GM23338 (cell line): ENCODE measurements around the gene FMO3. TPM values are rescaled to one million over a fixed set of nuclear protein-coding genes. Genes with fewer than 3 reads are reported as not detected.

Experiments
- ATAC-seq: fragments of 200-7000 bp; cut with Tn5 transposase; 3 replicates; pipeline ENCODE4 v1.9.1; 2020
- DNase-seq: peaks from one replicate; pipeline ENCODE4 v3.0.0-alpha.2; 2015; ENCODE audit warnings: low spot score
- H2AFZ ChIP-seq: fragments of 200-600 bp; sonication (generic); 2 replicates; pipeline ENCODE4 v1.8.0; 2016; ENCODE audit warnings: antibody characterized with exemption, mild to moderate bottlenecking, moderate library complexity
- H3F3A ChIP-seq: fragments of 200-600 bp; sonication (generic); replicated peaks from 2 replicates; pipeline ENCODE4 v1.8.0; 2017; ENCODE audit warnings: antibody characterized with exemption, mixed run types, low read depth
- H3K27ac ChIP-seq: fragments of 200-600 bp; sonication (generic); 2 replicates; pipeline ENCODE4 v1.6.1; 2016; ENCODE audit warnings: low read depth
- H3K27me3 ChIP-seq: fragments of 200-600 bp; sonication (generic); 2 replicates; pipeline ENCODE4 v1.8.0; 2016; ENCODE audit warnings: mild to moderate bottlenecking, mixed run types, moderate library complexity; ENCODE audit not compliant: insufficient read depth
- H3K36me3 ChIP-seq: fragments of 200-600 bp; sonication (generic); 2 replicates; pipeline ENCODE4 v1.8.0; 2016; ENCODE audit warnings: mild to moderate bottlenecking; ENCODE audit not compliant: insufficient read depth
- H3K4me1 ChIP-seq: fragments of 200-600 bp; sonication (generic); 2 replicates; pipeline ENCODE4 v1.8.0; 2016; ENCODE audit warnings: mild to moderate bottlenecking, moderate library complexity; ENCODE audit not compliant: insufficient read depth
- H3K4me2 ChIP-seq: fragments of 200-600 bp; sonication (generic); 2 replicates; pipeline ENCODE4 v1.7.1; 2017; ENCODE audit warnings: mixed run types
- H3K4me3 ChIP-seq: fragments of 200-600 bp; sonication (generic); 2 replicates; pipeline ENCODE4 v1.6.1; 2016; ENCODE audit warnings: mixed run types
- H3K79me2 ChIP-seq: fragments of 200-600 bp; sonication (generic); replicated peaks from 2 replicates; pipeline ENCODE4 v1.8.0; 2017; ENCODE audit warnings: mild to moderate bottlenecking; ENCODE audit not compliant: insufficient read depth
- H3K9me2 ChIP-seq: fragments of 200-600 bp; sonication (generic); 2 replicates; pipeline ENCODE4 v1.8.0; 2017; ENCODE audit not compliant: insufficient read depth
- H4K20me1 ChIP-seq: fragments of 200-600 bp; sonication (generic); replicated peaks from 2 replicates; pipeline ENCODE4 v1.8.0; 2017; ENCODE audit warnings: mild to moderate bottlenecking; ENCODE audit not compliant: insufficient read depth
- H3K27ac Mint-ChIP-seq: 2 replicates; pipeline ENCODE4 v1.8.0; 2020; ENCODE audit warnings: inconsistent platforms, mild to moderate bottlenecking, moderate library complexity, mixed read lengths
- H3K27me3 Mint-ChIP-seq: 3 replicates; pipeline ENCODE4 v1.8.0; 2022; ENCODE audit warnings: low read depth, mild to moderate bottlenecking, moderate library complexity, mixed read lengths, inconsistent platforms; ENCODE audit not compliant: insufficient read depth, poor library complexity
- H3K36me3 Mint-ChIP-seq: 3 replicates; pipeline ENCODE4 v1.8.0; 2021; ENCODE audit warnings: low read depth, mild to moderate bottlenecking, inconsistent platforms, moderate library complexity, mixed read lengths
- H3K4me1 Mint-ChIP-seq: 3 replicates; pipeline ENCODE4 v1.8.0; 2020; ENCODE audit warnings: mild to moderate bottlenecking, inconsistent platforms, mixed read lengths
- H3K4me3 Mint-ChIP-seq: 3 replicates; pipeline ENCODE4 v1.8.0; 2021; ENCODE audit warnings: moderate library complexity, mild to moderate bottlenecking, inconsistent platforms, mixed read lengths
- H3K9me3 Mint-ChIP-seq: 3 replicates; pipeline ENCODE4 v1.8.0; 2020; ENCODE audit warnings: moderate library complexity, mild to moderate bottlenecking, inconsistent platforms, mixed read lengths
- CREB1 ChIP-seq: fragments of 250-450 bp; sonication (Bioruptor Pico); IDR thresholded peaks from 2 replicates; pipeline ENCODE4 v1.5.0; 2020; ENCODE audit warnings: low read depth, mild to moderate bottlenecking, moderate library complexity
- EZH2 ChIP-seq: fragments of 200-600 bp; sonication (generic); IDR thresholded peaks from one replicate; pipeline ENCODE4 v1.8.0; 2017; ENCODE audit warnings: antibody characterized with exemption, mild to moderate bottlenecking, low read depth; ENCODE audit not compliant: unreplicated experiment
- EZH2phosphoT487 ChIP-seq: fragments of 200-600 bp; sonication (generic); IDR thresholded peaks from one replicate; pipeline ENCODE4 v1.8.1; 2018; ENCODE audit warnings: antibody characterized with exemption; ENCODE audit not compliant: unreplicated experiment
- JUNB ChIP-seq: IDR thresholded peaks from one replicate; pipeline ENCODE4 v1.6.1; 2016; ENCODE audit warnings: antibody characterized with exemption; ENCODE audit not compliant: unreplicated experiment
- POLR2AphosphoS5 ChIP-seq: IDR thresholded peaks from 2 replicates; pipeline ENCODE4 v1.6.1; 2016; ENCODE audit warnings: antibody characterized with exemption, low read depth
- ZNF114 ChIP-seq: fragments of 250-450 bp; sonication (Bioruptor Pico); IDR thresholded peaks from 2 replicates; pipeline ENCODE4 v1.5.0; 2020; ENCODE audit warnings: mild to moderate bottlenecking, moderate library complexity
- polyA plus RNA-seq: library from polyadenylated mRNA; unstranded; fragments of >200 nt; fragmentation: Nextera tagmentation; extraction: Ambion mirVana; gene quantifications from 2 replicates; pipeline ENCODE4 v1.2.1, GENCODE V29; 2016
- total RNA-seq: library from RNA; depleted of rRNA; stranded (reverse); fragments of >200 nt; shearing (Covaris generic); gene quantifications from 2 replicates; pipeline ENCODE4 v1.2.3, GENCODE V29; 2014
- TF ChIP-seq, protein P1 (sequence below), 2 experiments: fragments of 200-600 bp in 1 of 2; sonication (generic) in 1 of 2; conservative IDR thresholded peaks; 2 replicates each; pipeline versions ENCODE4 v1.5.1 to v1.6.1; 2016 to 2017; ENCODE audit warnings: antibody characterized with exemption in 2 of 2, low read depth in 2 of 2, mild to moderate bottlenecking in 2 of 2, moderate library complexity in 1 of 2
- TF ChIP-seq, protein P2 (sequence below): IDR thresholded peaks from one replicate; pipeline ENCODE4 v1.6.1; 2018; ENCODE audit warnings: antibody characterized with exemption; ENCODE audit not compliant: unreplicated experiment
- TF ChIP-seq, protein P3 (sequence below): IDR thresholded peaks from 2 replicates; pipeline ENCODE4 v1.6.1; 2016; ENCODE audit warnings: antibody characterized with exemption

FMO3 gene
- total and polyA plus RNA-seq, 2 experiments from 2014 or later: 0.26 TPM; not detected in 1

- TF ChIP-seq, protein P1, sequence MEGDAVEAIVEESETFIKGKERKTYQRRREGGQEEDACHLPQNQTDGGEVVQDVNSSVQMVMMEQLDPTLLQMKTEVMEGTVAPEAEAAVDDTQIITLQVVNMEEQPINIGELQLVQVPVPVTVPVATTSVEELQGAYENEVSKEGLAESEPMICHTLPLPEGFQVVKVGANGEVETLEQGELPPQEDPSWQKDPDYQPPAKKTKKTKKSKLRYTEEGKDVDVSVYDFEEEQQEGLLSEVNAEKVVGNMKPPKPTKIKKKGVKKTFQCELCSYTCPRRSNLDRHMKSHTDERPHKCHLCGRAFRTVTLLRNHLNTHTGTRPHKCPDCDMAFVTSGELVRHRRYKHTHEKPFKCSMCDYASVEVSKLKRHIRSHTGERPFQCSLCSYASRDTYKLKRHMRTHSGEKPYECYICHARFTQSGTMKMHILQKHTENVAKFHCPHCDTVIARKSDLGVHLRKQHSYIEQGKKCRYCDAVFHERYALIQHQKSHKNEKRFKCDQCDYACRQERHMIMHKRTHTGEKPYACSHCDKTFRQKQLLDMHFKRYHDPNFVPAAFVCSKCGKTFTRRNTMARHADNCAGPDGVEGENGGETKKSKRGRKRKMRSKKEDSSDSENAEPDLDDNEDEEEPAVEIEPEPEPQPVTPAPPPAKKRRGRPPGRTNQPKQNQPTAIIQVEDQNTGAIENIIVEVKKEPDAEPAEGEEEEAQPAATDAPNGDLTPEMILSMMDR (conservative IDR thresholded peaks at IDR 0.05; ENCODE audit: low read depth in 2 of 2): no peak
- no peak for TF ChIP-seq POLR2AphosphoS5
- TF ChIP-seq, protein P2, sequence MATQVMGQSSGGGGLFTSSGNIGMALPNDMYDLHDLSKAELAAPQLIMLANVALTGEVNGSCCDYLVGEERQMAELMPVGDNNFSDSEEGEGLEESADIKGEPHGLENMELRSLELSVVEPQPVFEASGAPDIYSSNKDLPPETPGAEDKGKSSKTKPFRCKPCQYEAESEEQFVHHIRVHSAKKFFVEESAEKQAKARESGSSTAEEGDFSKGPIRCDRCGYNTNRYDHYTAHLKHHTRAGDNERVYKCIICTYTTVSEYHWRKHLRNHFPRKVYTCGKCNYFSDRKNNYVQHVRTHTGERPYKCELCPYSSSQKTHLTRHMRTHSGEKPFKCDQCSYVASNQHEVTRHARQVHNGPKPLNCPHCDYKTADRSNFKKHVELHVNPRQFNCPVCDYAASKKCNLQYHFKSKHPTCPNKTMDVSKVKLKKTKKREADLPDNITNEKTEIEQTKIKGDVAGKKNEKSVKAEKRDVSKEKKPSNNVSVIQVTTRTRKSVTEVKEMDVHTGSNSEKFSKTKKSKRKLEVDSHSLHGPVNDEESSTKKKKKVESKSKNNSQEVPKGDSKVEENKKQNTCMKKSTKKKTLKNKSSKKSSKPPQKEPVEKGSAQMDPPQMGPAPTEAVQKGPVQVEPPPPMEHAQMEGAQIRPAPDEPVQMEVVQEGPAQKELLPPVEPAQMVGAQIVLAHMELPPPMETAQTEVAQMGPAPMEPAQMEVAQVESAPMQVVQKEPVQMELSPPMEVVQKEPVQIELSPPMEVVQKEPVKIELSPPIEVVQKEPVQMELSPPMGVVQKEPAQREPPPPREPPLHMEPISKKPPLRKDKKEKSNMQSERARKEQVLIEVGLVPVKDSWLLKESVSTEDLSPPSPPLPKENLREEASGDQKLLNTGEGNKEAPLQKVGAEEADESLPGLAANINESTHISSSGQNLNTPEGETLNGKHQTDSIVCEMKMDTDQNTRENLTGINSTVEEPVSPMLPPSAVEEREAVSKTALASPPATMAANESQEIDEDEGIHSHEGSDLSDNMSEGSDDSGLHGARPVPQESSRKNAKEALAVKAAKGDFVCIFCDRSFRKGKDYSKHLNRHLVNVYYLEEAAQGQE: no peak
- TF ChIP-seq JUNB: no peak
- TF ChIP-seq ZNF114 (CRISPR knock-in tag): no peak
- TF ChIP-seq, protein P3, sequence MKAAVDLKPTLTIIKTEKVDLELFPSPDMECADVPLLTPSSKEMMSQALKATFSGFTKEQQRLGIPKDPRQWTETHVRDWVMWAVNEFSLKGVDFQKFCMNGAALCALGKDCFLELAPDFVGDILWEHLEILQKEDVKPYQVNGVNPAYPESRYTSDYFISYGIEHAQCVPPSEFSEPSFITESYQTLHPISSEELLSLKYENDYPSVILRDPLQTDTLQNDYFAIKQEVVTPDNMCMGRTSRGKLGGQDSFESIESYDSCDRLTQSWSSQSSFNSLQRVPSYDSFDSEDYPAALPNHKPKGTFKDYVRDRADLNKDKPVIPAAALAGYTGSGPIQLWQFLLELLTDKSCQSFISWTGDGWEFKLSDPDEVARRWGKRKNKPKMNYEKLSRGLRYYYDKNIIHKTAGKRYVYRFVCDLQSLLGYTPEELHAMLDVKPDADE: no peak
These were observed 36.4 kb downstream of the FMO3 start (continued) for GRCh38 chr1:171127099-171127498.

DNA sequence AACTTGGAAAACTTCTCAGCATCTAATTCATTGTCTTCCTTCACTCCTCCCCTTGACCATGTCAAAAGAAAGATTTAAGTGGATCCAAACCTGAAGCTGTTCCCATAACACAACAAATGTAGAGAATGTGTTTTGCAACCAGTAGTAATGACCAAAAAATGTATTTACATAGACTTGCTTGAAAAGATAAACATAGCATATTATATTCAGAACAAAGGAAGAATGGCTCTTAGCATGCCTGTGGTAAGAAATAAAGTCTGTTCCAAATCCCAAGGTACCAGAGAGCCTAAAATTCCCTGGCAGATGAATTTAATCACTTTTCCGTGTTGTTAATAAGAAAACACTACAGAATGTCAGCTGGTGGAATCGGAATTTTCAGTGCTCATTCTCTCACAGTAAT is 36.8 kb downstream of the FMO3 start:
- H3K4me1 Mint-ChIP-seq: 0 out of 3 replicates have a peak, but pooled peaks cover 2% of the 10 kb centered on the region
- H3K4me1 ChIP-seq: no peaks in the 10 kb centered on the region
- ATAC-seq (no peak), DNase-seq (no peak)
- H4K20me1 ChIP-seq: no peaks in the 10 kb centered on the region
- no peaks in the 10 kb centered on the region for H3K27me3 Mint-ChIP-seq
- H3K9me2 ChIP-seq: 0 out of 2 replicates have a peak, but pooled peaks cover 4% of the 10 kb centered on the region
- no peak overlapping the region for H3K4me2 ChIP-seq
- no peaks in the 10 kb centered on the region for H3K36me3 Mint-ChIP-seq
- H3K27ac ChIP-seq: no peak overlapping the region
- no peaks in the 10 kb centered on the region for H3K27me3 ChIP-seq
- H3K9me3 Mint-ChIP-seq: no peaks in the 10 kb centered on the region; the same call in 2 of the 3 replicates
- H3F3A ChIP-seq: no peaks in the 10 kb centered on the region
- no peak overlapping the region for H3K27ac Mint-ChIP-seq
- H3K79me2 ChIP-seq: no peaks in the 10 kb centered on the region
- H2AFZ ChIP-seq: no peak overlapping the region
- H3K4me3 Mint-ChIP-seq: no peak overlapping the region
- H3K36me3 ChIP-seq: no peaks in the 10 kb centered on the region
- H3K4me3 ChIP-seq: no peak overlapping the region
- TF ChIP-seq ZNF114 (CRISPR knock-in tag): no peak
- TF ChIP-seq, protein P1 (conservative IDR thresholded peaks at IDR 0.05; ENCODE audit: low read depth in 2 of 2): no peak
- no peak for TF ChIP-seq EZH2phosphoT487
- no peak for TF ChIP-seq EZH2
- no peak for TF ChIP-seq CREB1
- TF ChIP-seq, protein P2: no peak
- TF ChIP-seq POLR2AphosphoS5: no peak
- TF ChIP-seq, protein P3: no peak
